HEK293 (cell line): ENCODE measurements around the gene VAMP7.
"Not testable (repeated sequence)": the region's sequence is repeated elsewhere in the genome, so short reads cannot be mapped to it uniquely, and the experiment has no call there.

ENCODE experiments used
- CTCF ChIA-PET: fragments of 350-600 bp; formaldehyde crosslinking; extraction: SDS; loops from one replicate; lab custom pipeline; 2021; ENCODE audit warnings: antibody characterized with exemption; lab: Yijun Ruan, JAX
- POLR2A ChIA-PET: fragments of 300-600 bp; formaldehyde crosslinking; extraction: SDS; loops from one replicate; lab custom pipeline; 2020; ENCODE audit warnings: antibody characterized with exemption, inconsistent platforms; lab: Yijun Ruan, JAX
- H3K27ac ChIP-seq: fragments of 200-500 bp; sonication (Bioruptor generic); 2 replicates; pipeline ENCODE4 v1.5.1; 2014; ENCODE audit warnings: low read depth, low read length, control low read depth, inconsistent platforms; ENCODE audit errors: extremely low read depth
- H3K36me3 ChIP-seq, 2 experiments: fragments of 200-500 bp in 1 of 2; sonication (Bioruptor generic) in 1 of 2; 1 replicate in 1 of 2; 2 replicates in 1 of 2; pipeline ENCODE4 v1.5.1; 2014 to 2017; ENCODE audit warnings: inconsistent platforms in 2 of 2, low read length in 2 of 2; ENCODE audit not compliant: control insufficient read depth in 2 of 2, insufficient read depth in 1 of 2
- H3K4me1 ChIP-seq: fragments of 200-500 bp; sonication (Bioruptor generic); 2 replicates; pipeline ENCODE4 v1.5.1; 2014; ENCODE audit warnings: mild to moderate bottlenecking, low read length, inconsistent platforms; ENCODE audit not compliant: control insufficient read depth, insufficient read depth
- H3K4me3 ChIP-seq: 2 replicates; pipeline ENCODE4 v1.5.1; 2011; ENCODE audit warnings: low read depth, mild to moderate bottlenecking, control low read depth, low read length, moderate library complexity
- H3K9me3 ChIP-seq: fragments of 200-500 bp; sonication (Bioruptor generic); 2 replicates; pipeline ENCODE4 v1.5.1; 2014; ENCODE audit warnings: low read depth, low read length, inconsistent platforms; ENCODE audit not compliant: control insufficient read depth, insufficient read depth
- CTCF ChIP-seq: fragments of 450-650 bp; formaldehyde crosslinking; IDR thresholded peaks from 2 replicates; pipeline ENCODE4 v1.5.1; 2016; ENCODE audit warnings: missing biosample characterization, missing genetic modification characterization
- PRDM2 ChIP-seq: fragments of 450-650 bp; formaldehyde crosslinking; IDR thresholded peaks from 2 replicates; pipeline ENCODE4 v1.5.1; 2016; ENCODE audit warnings: missing biosample characterization, missing genetic modification characterization, borderline replicate concordance
- ZBTB1 ChIP-seq: fragments of 450-650 bp; formaldehyde crosslinking; IDR thresholded peaks from 2 replicates; pipeline ENCODE4 v1.5.1; 2016; ENCODE audit warnings: missing biosample characterization, missing genetic modification characterization
- ZBTB8A ChIP-seq: fragments of 450-650 bp; formaldehyde crosslinking; IDR thresholded peaks from 2 replicates; pipeline ENCODE4 v1.5.1; 2016; ENCODE audit warnings: missing biosample characterization, missing genetic modification characterization
- ZNF112 ChIP-seq: fragments of 450-650 bp; formaldehyde crosslinking; IDR thresholded peaks from 2 replicates; pipeline ENCODE4 v1.5.0; 2017; ENCODE audit warnings: missing biosample characterization, missing genetic modification characterization
- ZNF157 ChIP-seq: fragments of 450-650 bp; formaldehyde crosslinking; IDR thresholded peaks from 2 replicates; pipeline ENCODE4 v1.5.1; 2016; ENCODE audit warnings: missing biosample characterization, missing genetic modification characterization
- ZNF211 ChIP-seq: fragments of 450-650 bp; formaldehyde crosslinking; IDR thresholded peaks from 2 replicates; pipeline ENCODE4 v1.5.1; 2016; ENCODE audit warnings: low read depth, missing biosample characterization, missing genetic modification characterization
- ZNF214 ChIP-seq: fragments of 450-650 bp; formaldehyde crosslinking; IDR thresholded peaks from 2 replicates; pipeline ENCODE4 v1.5.1; 2017; ENCODE audit warnings: missing biosample characterization, mild to moderate bottlenecking, missing genetic modification characterization, borderline replicate concordance
- ZNF302 ChIP-seq: fragments of 450-650 bp; formaldehyde crosslinking; IDR thresholded peaks from 2 replicates; pipeline ENCODE4 v1.5.1; 2016; ENCODE audit warnings: missing biosample characterization, missing genetic modification characterization, low read depth
- ZNF335 ChIP-seq: fragments of 450-650 bp; formaldehyde crosslinking; conservative IDR thresholded peaks from 2 replicates; pipeline ENCODE4 v1.5.1; 2016; ENCODE audit warnings: missing biosample characterization, missing genetic modification characterization
- ZNF394 ChIP-seq: fragments of 450-650 bp; formaldehyde crosslinking; IDR thresholded peaks from 2 replicates; pipeline ENCODE4 v1.5.1; 2016; ENCODE audit warnings: missing biosample characterization, missing genetic modification characterization, mild to moderate bottlenecking, moderate library complexity, borderline replicate concordance
- ZNF449 ChIP-seq: fragments of 450-650 bp; formaldehyde crosslinking; IDR thresholded peaks from 2 replicates; pipeline ENCODE4 v1.5.1; 2017; ENCODE audit warnings: missing biosample characterization, mild to moderate bottlenecking, missing genetic modification characterization, moderate library complexity
- ZNF549 ChIP-seq: fragments of 450-650 bp; IDR thresholded peaks from 2 replicates; pipeline ENCODE4 v1.5.1; 2018; ENCODE audit warnings: missing biosample characterization, missing genetic modification characterization, mild to moderate bottlenecking, inconsistent platforms, moderate library complexity
- ZNF610 ChIP-seq: fragments of 450-650 bp; formaldehyde crosslinking; IDR thresholded peaks from 2 replicates; pipeline ENCODE4 v1.5.1; 2016; ENCODE audit warnings: missing biosample characterization, missing genetic modification characterization, borderline replicate concordance
- ZNF624 ChIP-seq: fragments of 450-650 bp; formaldehyde crosslinking; IDR thresholded peaks from 2 replicates; pipeline ENCODE4 v1.5.1; 2017; ENCODE audit warnings: missing biosample characterization, missing genetic modification characterization
- ZNF639 ChIP-seq: fragments of 450-650 bp; formaldehyde crosslinking; IDR thresholded peaks from 2 replicates; pipeline ENCODE4 v1.5.1; 2016; ENCODE audit warnings: missing biosample characterization, missing genetic modification characterization
- ZNF654 ChIP-seq: fragments of 450-650 bp; formaldehyde crosslinking; IDR thresholded peaks from 2 replicates; pipeline ENCODE4 v1.5.1; 2016; ENCODE audit warnings: low read depth, missing biosample characterization, missing genetic modification characterization
- ZNF768 ChIP-seq: fragments of 450-650 bp; formaldehyde crosslinking; IDR thresholded peaks from 2 replicates; pipeline ENCODE4 v1.5.1; 2018; ENCODE audit warnings: missing biosample characterization, mild to moderate bottlenecking, missing genetic modification characterization

VAMP7 gene

GRCh38 chrX:155899366-155899765 is 18.2 kb downstream of the VAMP7 start (continued):
- TF ChIP-seq PRDM2, result no peak
- no peak for TF ChIP-seq ZNF394 (tag by site-specific recombination)

GRCh38 chrX:155900765-155901164 is 19.6 kb downstream of the VAMP7 start:
- no peak for TF ChIP-seq ZNF335 (tag by site-specific recombination)
- TF ChIP-seq ZNF639 (tag by site-specific recombination), result no peak
- no peak for TF ChIP-seq ZNF302
- TF ChIP-seq ZNF610 (tag by site-specific recombination), result no peak
- TF ChIP-seq ZNF549 (tag by site-specific recombination), result no peak
- Histone ChIP-seq H3K9me3 (no peaks in the 10 kb centered on the region), H3K4me3 (no peak overlapping the region), H3K4me1 (no peaks in the 10 kb centered on the region), H3K36me3 (peaks cover 12 to 33% of the 10 kb centered on the region in 2 experiments; a peak in 2 of 3 replicates), H3K27ac (no peak overlapping the region)
- ChIA-PET POLR2A (no interaction called here), CTCF (no interaction called here)

- H3K4me3 ChIP-seq, H3K9me3 ChIP-seq, H3K27ac ChIP-seq, H3K4me1 ChIP-seq, H3K36me3 ChIP-seq, CTCF ChIA-PET, POLR2A ChIA-PET: not testable (repeated sequence)
Measured at GRCh38 chrX:155907661-155908060, 26.5 kb downstream of the VAMP7 start.

GRCh38 chrX:155923200-155923599 is 42.1 kb downstream of the VAMP7 start:
- TF ChIP-seq CTCF, result no peak
- TF ChIP-seq ZNF624 (tag by site-specific recombination), result no peak
- TF ChIP-seq ZNF654 (tag by site-specific recombination), result no peak
- no peak for TF ChIP-seq ZNF768 (tag by site-specific recombination)
- no peak for TF ChIP-seq ZNF112 (tag by site-specific recombination)
- no peak for TF ChIP-seq ZNF214
- TF ChIP-seq ZBTB8A (tag by site-specific recombination), result no peak
- no peak for TF ChIP-seq ZNF449 (tag by site-specific recombination)
- no peak for TF ChIP-seq ZBTB1 (tag by site-specific recombination)
- no peak for TF ChIP-seq ZNF211 (tag by site-specific recombination)
- TF ChIP-seq ZNF157 (tag by site-specific recombination), result no peak
- H3K4me1 ChIP-seq, result no peaks in the 10 kb centered on the region
- ChIA-PET POLR2A (no interaction called here), CTCF (no interaction called here)
- H3K27ac ChIP-seq, result no peak overlapping the region
- H3K36me3 ChIP-seq, result peaks cover 6 to 20% of the 10 kb centered on the region in 2 experiments; a peak in 2 of 3 replicates
- no peak overlapping the region for H3K4me3 ChIP-seq
- no peaks in the 10 kb centered on the region for H3K9me3 ChIP-seq
